ENCODE results near the gene XRRA1. TPM values are rescaled to one million over a fixed set of nuclear protein-coding genes. Genes with fewer than 3 reads are reported as not detected.

XRRA1 gene
- total and polyA plus RNA-seq, 4 donors: 2.4 to 27.8 (median 9.9) TPM

GRCh38 chr11:74871037-74871436 lies 77.9 kb downstream of the XRRA1 start:
- Histone ChIP-seq H3K9me3 (ENCODE audit: control insufficient read depth in 4 of 4, insufficient read depth in 3 of 4, low read length in 3 of 4) (peaks cover 18 to 54% (median 36%) of the 10 kb centered on the region in 4 donors), H3K4me1 (ENCODE audit: control insufficient read depth in 5 of 5, insufficient read depth in 5 of 5, low read length in 5 of 5) (no peaks in the 10 kb centered on the region), H3K36me3 (ENCODE audit: control insufficient read depth in 4 of 4, insufficient read depth in 4 of 4, low read length in 4 of 4) (peaks cover 13 to 73% (median 54%) of the 10 kb centered on the region in 4 donors), H3K27me3 (ENCODE audit: control insufficient read depth in 3 of 3, insufficient read depth in 3 of 3, low read length in 2 of 3) (no peaks in the 10 kb centered on the region), H3K9ac (ENCODE audit: insufficient read depth in 1 of 2, low read length in 2 of 2) (no peak overlapping the region), H3K4me3 (no peak overlapping the region), H3K27ac (ENCODE audit: low read depth in 1 of 2, low read length in 1 of 2) (no peak overlapping the region)
- WGBS, 2 donors: 75 to 94% methylated on average over 2 of the region's 2 CpGs
- peak in 1 of 3 donors; percentile 13 for DNase-seq
- no peak for TF ChIP-seq CTCF (IDR thresholded peaks at IDR 0.05; ENCODE audit: control extremely low read depth, extremely low read depth)
- no peak for ATAC-seq (ENCODE audit: insufficient read depth, low FRiP score)

DNA sequence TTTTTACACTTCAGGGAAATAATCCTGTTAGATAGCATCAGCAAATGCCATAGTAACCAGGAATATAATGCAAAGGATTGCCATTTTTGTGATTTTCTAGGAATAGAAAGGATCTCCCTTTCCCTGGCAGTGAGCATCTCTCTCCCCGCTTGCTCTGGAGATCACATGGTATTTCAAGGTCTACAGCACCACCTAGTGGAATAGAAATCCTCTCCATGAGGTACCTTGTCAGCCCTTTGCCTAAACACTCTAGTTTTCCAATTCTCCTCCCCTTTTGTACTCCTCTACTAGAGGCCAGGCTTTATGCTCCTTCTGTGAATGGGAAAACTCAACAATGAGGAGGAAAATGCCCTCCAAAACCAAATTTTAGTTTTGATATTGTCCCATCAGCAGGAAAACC lies 78.4 kb downstream of the XRRA1 start:
- no peak for TF ChIP-seq CTCF (IDR thresholded peaks at IDR 0.05; ENCODE audit: control extremely low read depth, extremely low read depth)
- H3K9me3 ChIP-seq (ENCODE audit: control insufficient read depth in 4 of 4, insufficient read depth in 3 of 4, low read length in 3 of 4): peaks cover 22 to 59% (median 40%) of the 10 kb centered on the region in 4 donors
- no peak for DNase-seq
- no peak overlapping the region for H3K9ac ChIP-seq (ENCODE audit: insufficient read depth in 1 of 2, low read length in 2 of 2)
- ATAC-seq (ENCODE audit: insufficient read depth, low FRiP score): no peak
- 89 to 97% methylated on average over 1 of the region's 1 CpG for WGBS, 2 donors
- H3K4me3 ChIP-seq: no peak overlapping the region
- H3K4me1 ChIP-seq (ENCODE audit: control insufficient read depth in 5 of 5, insufficient read depth in 5 of 5, low read length in 5 of 5): no peaks in the 10 kb centered on the region
- peaks cover 13 to 72% (median 53%) of the 10 kb centered on the region in 4 donors for H3K36me3 ChIP-seq (ENCODE audit: control insufficient read depth in 4 of 4, insufficient read depth in 4 of 4, low read length in 4 of 4)
- H3K27ac ChIP-seq (ENCODE audit: low read depth in 1 of 2, low read length in 1 of 2): no peak overlapping the region
- H3K27me3 ChIP-seq (ENCODE audit: control insufficient read depth in 3 of 3, insufficient read depth in 3 of 3, low read length in 2 of 3): no peaks in the 10 kb centered on the region

GRCh38 chr11:74866557-74866956 lies 82.3 kb downstream of the XRRA1 start:
- no peaks in the 10 kb centered on the region for H3K27me3 ChIP-seq (ENCODE audit: control insufficient read depth in 3 of 3, insufficient read depth in 3 of 3, low read length in 2 of 3)
- DNase-seq: no peak
- H3K4me3 ChIP-seq: no peak overlapping the region
- H3K27ac ChIP-seq (ENCODE audit: low read depth in 1 of 2, low read length in 1 of 2): no peak overlapping the region
- H3K4me1 ChIP-seq (ENCODE audit: control insufficient read depth in 5 of 5, insufficient read depth in 5 of 5, low read length in 5 of 5): no peaks in the 10 kb centered on the region
- H3K9me3 ChIP-seq (ENCODE audit: control insufficient read depth in 4 of 4, insufficient read depth in 3 of 4, low read length in 3 of 4): peaks cover 25 to 43% (median 37%) of the 10 kb centered on the region in 4 donors
- H3K9ac ChIP-seq (ENCODE audit: insufficient read depth in 1 of 2, low read length in 2 of 2): no peak overlapping the region
- no peak for TF ChIP-seq CTCF (IDR thresholded peaks at IDR 0.05; ENCODE audit: control extremely low read depth, extremely low read depth)
- ATAC-seq (ENCODE audit: insufficient read depth, low FRiP score): no peak
- H3K36me3 ChIP-seq (ENCODE audit: control insufficient read depth in 4 of 4, insufficient read depth in 4 of 4, low read length in 4 of 4): peaks cover 27 to 61% (median 49%) of the 10 kb centered on the region in 4 donors

DNA sequence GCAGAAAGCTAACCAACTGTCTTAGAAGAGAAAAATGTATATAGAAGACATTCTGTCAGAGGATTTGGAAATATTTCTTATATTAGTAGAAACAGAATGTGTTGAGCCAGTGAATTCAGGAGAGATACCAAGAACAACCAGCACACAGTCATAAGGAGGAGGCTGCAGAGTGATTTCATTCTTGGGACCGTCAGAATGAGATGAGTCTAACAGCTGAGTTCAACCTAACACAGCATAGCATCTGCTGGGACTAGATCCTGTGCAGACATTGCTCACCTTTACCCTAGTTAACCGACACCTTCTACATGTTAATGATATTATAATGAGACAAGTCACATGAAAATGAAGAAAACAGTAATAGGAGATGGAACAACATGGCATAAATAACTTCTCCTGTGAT lies 85.5 kb downstream of the XRRA1 start:
- TF ChIP-seq CTCF (IDR thresholded peaks at IDR 0.05; ENCODE audit: control extremely low read depth, extremely low read depth): no peak
- no peak overlapping the region for H3K27ac ChIP-seq (ENCODE audit: low read depth in 1 of 2, low read length in 1 of 2)
- no peak overlapping the region for H3K4me3 ChIP-seq
- no peak overlapping the region for H3K9ac ChIP-seq (ENCODE audit: insufficient read depth in 1 of 2, low read length in 2 of 2)
- 95 to 98% methylated on average over 2 of the region's 2 CpGs for WGBS, 2 donors
- H3K9me3 ChIP-seq (ENCODE audit: control insufficient read depth in 4 of 4, insufficient read depth in 3 of 4, low read length in 3 of 4): peaks cover 17 to 37% (median 26%) of the 10 kb centered on the region in 4 donors
- ATAC-seq (ENCODE audit: insufficient read depth, low FRiP score): no peak
- H3K4me1 ChIP-seq (ENCODE audit: control insufficient read depth in 5 of 5, insufficient read depth in 5 of 5, low read length in 5 of 5): no peaks in the 10 kb centered on the region
- H3K27me3 ChIP-seq (ENCODE audit: control insufficient read depth in 3 of 3, insufficient read depth in 3 of 3, low read length in 2 of 3): no peaks in the 10 kb centered on the region
- H3K36me3 ChIP-seq (ENCODE audit: control insufficient read depth in 4 of 4, insufficient read depth in 4 of 4, low read length in 4 of 4): peaks cover 30 to 52% (median 38%) of the 10 kb centered on the region in 4 donors
- no peak for DNase-seq
